ENCODE data around the gene MCM6.

The MCM6 gene

GRCh38 chr2:135851858-135852257 is 24.4 kb downstream of the MCM6 start:
- TF ChIP-seq ZFP3 (CRISPR knock-in tag; IDR thresholded peaks at IDR 0.05) (no peak), OSR1 (CRISPR knock-in tag; IDR thresholded peaks at IDR 0.05) (no peak), ZC3H10 (CRISPR knock-in tag; IDR thresholded peaks at IDR 0.05) (no peak), CREB5 (CRISPR knock-in tag; IDR thresholded peaks at IDR 0.05; ENCODE audit: low read depth) (no peak), ARNTL (CRISPR knock-in tag; IDR thresholded peaks at IDR 0.05; ENCODE audit: borderline replicate concordance, low read depth) (no peak), CSDC2 (CRISPR knock-in tag; IDR thresholded peaks at IDR 0.05) (no peak), ESRRG (CRISPR knock-in tag; IDR thresholded peaks at IDR 0.05) (no peak), GLIS3 (CRISPR knock-in tag; IDR thresholded peaks at IDR 0.05) (no peak), CSRNP3 (CRISPR knock-in tag; IDR thresholded peaks at IDR 0.05) (no peak), ISL1 (CRISPR knock-in tag; IDR thresholded peaks at IDR 0.05) (no peak), TCF4 (CRISPR knock-in tag; IDR thresholded peaks at IDR 0.05; ENCODE audit: borderline replicate concordance) (no peak), RARB (CRISPR knock-in tag; IDR thresholded peaks at IDR 0.05) (no peak), BACH2 (CRISPR knock-in tag; IDR thresholded peaks at IDR 0.05; ENCODE audit: borderline replicate concordance) (no peak), ZNF70 (CRISPR knock-in tag; IDR thresholded peaks at IDR 0.05) (no peak), ZNF565 (CRISPR knock-in tag; conservative IDR thresholded peaks at IDR 0.05; ENCODE audit: low read depth) (no peak), TOX (CRISPR knock-in tag; IDR thresholded peaks at IDR 0.05; ENCODE audit: borderline replicate concordance) (no peak), SNAI2 (CRISPR knock-in tag; IDR thresholded peaks at IDR 0.05) (no peak), ZNF8 (CRISPR knock-in tag; IDR thresholded peaks at IDR 0.05) (no peak)
- TF ChIP-seq, protein P1, sequence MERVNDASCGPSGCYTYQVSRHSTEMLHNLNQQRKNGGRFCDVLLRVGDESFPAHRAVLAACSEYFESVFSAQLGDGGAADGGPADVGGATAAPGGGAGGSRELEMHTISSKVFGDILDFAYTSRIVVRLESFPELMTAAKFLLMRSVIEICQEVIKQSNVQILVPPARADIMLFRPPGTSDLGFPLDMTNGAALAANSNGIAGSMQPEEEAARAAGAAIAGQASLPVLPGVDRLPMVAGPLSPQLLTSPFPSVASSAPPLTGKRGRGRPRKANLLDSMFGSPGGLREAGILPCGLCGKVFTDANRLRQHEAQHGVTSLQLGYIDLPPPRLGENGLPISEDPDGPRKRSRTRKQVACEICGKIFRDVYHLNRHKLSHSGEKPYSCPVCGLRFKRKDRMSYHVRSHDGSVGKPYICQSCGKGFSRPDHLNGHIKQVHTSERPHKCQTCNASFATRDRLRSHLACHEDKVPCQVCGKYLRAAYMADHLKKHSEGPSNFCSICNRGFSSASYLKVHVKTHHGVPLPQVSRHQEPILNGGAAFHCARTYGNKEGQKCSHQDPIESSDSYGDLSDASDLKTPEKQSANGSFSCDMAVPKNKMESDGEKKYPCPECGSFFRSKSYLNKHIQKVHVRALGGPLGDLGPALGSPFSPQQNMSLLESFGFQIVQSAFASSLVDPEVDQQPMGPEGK (CRISPR knock-in tag; IDR thresholded peaks at IDR 0.05; ENCODE audit: borderline replicate concordance) = no peak
- peak; percentile 78 for ATAC-seq

GRCh38 chr2:135850892-135851668 is 25.2 kb downstream of the MCM6 start:
- ATAC-seq = peak; percentile 24; the same call in 2 of the 3 replicates
- TF ChIP-seq CREB5 (CRISPR knock-in tag; IDR thresholded peaks at IDR 0.05; ENCODE audit: low read depth) (no peak), RARB (CRISPR knock-in tag; IDR thresholded peaks at IDR 0.05) (no peak), PPARA (CRISPR knock-in tag; IDR thresholded peaks at IDR 0.05; ENCODE audit: borderline replicate concordance) (no peak), ZNF70 (CRISPR knock-in tag; IDR thresholded peaks at IDR 0.05) (no peak), GLIS3 (CRISPR knock-in tag; IDR thresholded peaks at IDR 0.05) (no peak), CSDC2 (CRISPR knock-in tag; IDR thresholded peaks at IDR 0.05) (no peak), ZC3H10 (CRISPR knock-in tag; IDR thresholded peaks at IDR 0.05) (no peak)

GRCh38 chr2:135849087-135849486 is 27.2 kb downstream of the MCM6 start:
- no peak for TF ChIP-seq ARNTL (CRISPR knock-in tag; IDR thresholded peaks at IDR 0.05; ENCODE audit: borderline replicate concordance, low read depth)
- no peak for ATAC-seq

DNA sequence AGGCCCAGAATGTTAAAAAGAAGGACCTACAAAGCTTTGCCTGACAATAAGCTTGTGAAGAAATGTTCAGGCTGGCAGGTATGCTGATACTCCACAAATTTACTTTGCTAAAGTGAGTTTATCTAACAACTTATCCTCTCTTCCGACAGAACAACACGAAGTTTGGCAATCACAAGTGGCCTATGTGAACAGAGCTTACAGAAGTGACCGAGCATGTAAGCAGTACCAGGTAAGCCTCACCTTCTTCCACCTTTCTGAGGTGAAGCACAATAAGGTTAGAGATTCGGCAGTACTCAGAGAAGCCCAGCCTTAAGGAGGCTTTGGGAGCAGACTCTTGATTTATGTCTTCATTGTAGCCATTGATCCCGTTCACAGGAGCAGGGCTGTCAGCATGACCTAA is 30.2 kb downstream of the MCM6 start:
- ATAC-seq = no peak
- TF ChIP-seq ZFP30 (CRISPR knock-in tag; IDR thresholded peaks at IDR 0.05) (no peak), ZFP3 (CRISPR knock-in tag; IDR thresholded peaks at IDR 0.05) (no peak), ISL1 (CRISPR knock-in tag; IDR thresholded peaks at IDR 0.05) (no peak), GLIS3 (CRISPR knock-in tag; IDR thresholded peaks at IDR 0.05) (no peak), POU6F1 (CRISPR knock-in tag; IDR thresholded peaks at IDR 0.05; ENCODE audit: borderline replicate concordance, low read depth) (no peak)
- TF ChIP-seq, protein P1 (CRISPR knock-in tag; IDR thresholded peaks at IDR 0.05; ENCODE audit: borderline replicate concordance) = no peak
- TF ChIP-seq, protein P2, sequence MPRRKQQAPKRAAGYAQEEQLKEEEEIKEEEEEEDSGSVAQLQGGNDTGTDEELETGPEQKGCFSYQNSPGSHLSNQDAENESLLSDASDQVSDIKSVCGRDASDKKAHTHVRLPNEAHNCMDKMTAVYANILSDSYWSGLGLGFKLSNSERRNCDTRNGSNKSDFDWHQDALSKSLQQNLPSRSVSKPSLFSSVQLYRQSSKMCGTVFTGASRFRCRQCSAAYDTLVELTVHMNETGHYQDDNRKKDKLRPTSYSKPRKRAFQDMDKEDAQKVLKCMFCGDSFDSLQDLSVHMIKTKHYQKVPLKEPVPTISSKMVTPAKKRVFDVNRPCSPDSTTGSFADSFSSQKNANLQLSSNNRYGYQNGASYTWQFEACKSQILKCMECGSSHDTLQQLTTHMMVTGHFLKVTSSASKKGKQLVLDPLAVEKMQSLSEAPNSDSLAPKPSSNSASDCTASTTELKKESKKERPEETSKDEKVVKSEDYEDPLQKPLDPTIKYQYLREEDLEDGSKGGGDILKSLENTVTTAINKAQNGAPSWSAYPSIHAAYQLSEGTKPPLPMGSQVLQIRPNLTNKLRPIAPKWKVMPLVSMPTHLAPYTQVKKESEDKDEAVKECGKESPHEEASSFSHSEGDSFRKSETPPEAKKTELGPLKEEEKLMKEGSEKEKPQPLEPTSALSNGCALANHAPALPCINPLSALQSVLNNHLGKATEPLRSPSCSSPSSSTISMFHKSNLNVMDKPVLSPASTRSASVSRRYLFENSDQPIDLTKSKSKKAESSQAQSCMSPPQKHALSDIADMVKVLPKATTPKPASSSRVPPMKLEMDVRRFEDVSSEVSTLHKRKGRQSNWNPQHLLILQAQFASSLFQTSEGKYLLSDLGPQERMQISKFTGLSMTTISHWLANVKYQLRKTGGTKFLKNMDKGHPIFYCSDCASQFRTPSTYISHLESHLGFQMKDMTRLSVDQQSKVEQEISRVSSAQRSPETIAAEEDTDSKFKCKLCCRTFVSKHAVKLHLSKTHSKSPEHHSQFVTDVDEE (CRISPR knock-in tag; IDR thresholded peaks at IDR 0.05) = no peak
